Stomach smooth muscle (tissue), 2 donors: ENCODE data around the gene ORC3.
"Not testable (repeated sequence)": the region's sequence is repeated elsewhere in the genome, so short reads cannot be mapped to it uniquely, and the experiment has no call there.

Experiments used
- H3K27ac ChIP-seq: one replicate; pipeline ENCODE4 v1.7.0; 2013; ENCODE audit warnings: mild to moderate bottlenecking, low read length, inconsistent platforms
- H3K27me3 ChIP-seq, 2 donors: one replicate each; pipeline ENCODE4 v1.7.0; 2013; ENCODE audit warnings: low read length in 2 of 2; ENCODE audit not compliant: insufficient read depth in 2 of 2, control insufficient read depth in 1 of 2
- H3K36me3 ChIP-seq, 2 donors: one replicate each; pipeline ENCODE4 v1.7.0; 2013; ENCODE audit warnings: low read length in 2 of 2; ENCODE audit not compliant: control insufficient read depth in 2 of 2, insufficient read depth in 2 of 2
- H3K4me1 ChIP-seq: one replicate; pipeline ENCODE4 v1.7.0; 2013; ENCODE audit warnings: low read length; ENCODE audit not compliant: control insufficient read depth, insufficient read depth
- H3K4me3 ChIP-seq, 2 donors: one replicate each; pipeline ENCODE4 v1.7.0; 2013; ENCODE audit warnings: low read length in 2 of 2
- H3K9ac ChIP-seq, 2 donors: one replicate each; pipeline ENCODE4 v1.7.0; 2013; ENCODE audit warnings: low read length in 2 of 2, mild to moderate bottlenecking in 1 of 2
- H3K9me3 ChIP-seq, 2 donors: one replicate each; pipeline ENCODE4 v1.7.0; 2013; ENCODE audit warnings: low read length in 2 of 2; ENCODE audit not compliant: control insufficient read depth in 2 of 2
- donor health status: healthy.
- donor health status: Pancreatic carcinoma.

ORC3 gene

DNA sequence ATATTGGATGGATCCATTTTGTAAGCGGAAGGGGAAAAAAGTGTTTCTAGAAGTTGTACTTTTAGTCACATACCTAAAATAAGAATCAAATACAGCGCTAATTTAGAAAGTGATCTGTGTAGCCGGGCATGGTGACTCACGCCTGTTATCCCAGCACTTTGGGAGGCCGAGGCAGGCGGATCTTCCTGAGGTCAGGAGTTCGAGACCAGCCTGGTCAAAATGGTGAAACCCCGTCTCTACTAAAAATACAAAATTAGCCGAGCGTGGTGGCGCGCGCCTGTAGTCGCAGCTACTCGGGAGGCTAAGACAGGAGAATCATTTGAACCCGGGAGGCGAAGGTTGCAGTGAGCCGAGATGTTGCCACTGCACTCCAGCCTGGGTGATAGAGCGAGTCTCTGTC is 113.1 kb downstream of the ORC3 start:
- H3K36me3 ChIP-seq, H3K27me3 ChIP-seq, H3K4me1 ChIP-seq, H3K9me3 ChIP-seq, H3K27ac ChIP-seq: not testable (repeated sequence)
- peak overlapping the region; percentile 78 to 88 for H3K4me3 ChIP-seq
- H3K9ac ChIP-seq, result peak overlapping the region in 1 of 2 donors; percentile 93

- Histone ChIP-seq H3K9me3 (no peaks in the 10 kb centered on the region), H3K36me3 (no peaks in the 10 kb centered on the region), H3K27ac (no peak overlapping the region), H3K27me3 (no peaks in the 10 kb centered on the region), H3K4me1 (no peaks in the 10 kb centered on the region), H3K9ac (no peak overlapping the region), H3K4me3 (no peak overlapping the region)
These were observed 115.2 kb downstream of the ORC3 start for GRCh38 chr6:87705070-87705691.

GRCh38 chr6:87706187-87706966 is 116.4 kb downstream of the ORC3 start:
- H3K27me3 ChIP-seq, result no peaks in the 10 kb centered on the region
- no peaks in the 10 kb centered on the region for H3K4me1 ChIP-seq
- no peak overlapping the region for H3K27ac ChIP-seq
- no peaks in the 10 kb centered on the region for H3K9me3 ChIP-seq
- no peak overlapping the region for H3K9ac ChIP-seq
- no peaks in the 10 kb centered on the region for H3K36me3 ChIP-seq
- no peak overlapping the region for H3K4me3 ChIP-seq

- H3K27me3 ChIP-seq, H3K9ac ChIP-seq, H3K4me3 ChIP-seq, H3K36me3 ChIP-seq, H3K27ac ChIP-seq, H3K9me3 ChIP-seq, H3K4me1 ChIP-seq: not testable (repeated sequence)
These were observed 118.9 kb downstream of the ORC3 start for GRCh38 chr6:87708581-87709427.

GRCh38 chr6:87710090-87710489 is 120.2 kb downstream of the ORC3 start:
- Histone ChIP-seq H3K27ac (no peak overlapping the region), H3K9ac (no peak overlapping the region), H3K4me3 (no peak overlapping the region), H3K4me1 (no peaks in the 10 kb centered on the region), H3K36me3 (no peaks in the 10 kb centered on the region), H3K27me3 (no peaks in the 10 kb centered on the region), H3K9me3 (no peaks in the 10 kb centered on the region)

DNA sequence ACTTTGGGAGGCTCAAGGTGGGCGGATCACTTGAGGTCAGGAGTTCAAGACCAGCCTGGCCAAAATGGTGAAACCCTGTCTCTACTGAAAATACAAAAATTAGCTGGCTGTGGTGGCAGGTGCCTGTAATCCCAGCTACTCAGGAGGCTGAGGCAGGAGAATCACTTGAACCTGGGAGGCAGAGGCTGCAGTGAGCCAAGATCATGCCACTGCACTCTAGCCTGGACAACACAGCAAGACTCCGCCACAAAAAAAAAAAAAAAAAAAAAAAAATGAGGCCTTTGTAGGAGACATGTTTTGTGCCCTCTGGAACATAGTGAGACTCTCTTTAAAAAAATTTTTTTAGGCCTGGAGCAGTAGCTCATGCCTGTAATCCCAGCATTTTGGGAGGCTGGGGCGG is 122.8 kb downstream of the ORC3 start:
- H3K4me1 ChIP-seq, H3K4me3 ChIP-seq, H3K36me3 ChIP-seq, H3K27me3 ChIP-seq, H3K9ac ChIP-seq, H3K27ac ChIP-seq, H3K9me3 ChIP-seq: not testable (repeated sequence)

- no peaks in the 10 kb centered on the region for H3K27me3 ChIP-seq
- H3K36me3 ChIP-seq, result no peaks in the 10 kb centered on the region
- no peak overlapping the region for H3K27ac ChIP-seq
- H3K9ac ChIP-seq, result no peak overlapping the region
- no peaks in the 10 kb centered on the region for H3K9me3 ChIP-seq
- H3K4me3 ChIP-seq, result no peak overlapping the region
- no peaks in the 10 kb centered on the region for H3K4me1 ChIP-seq
These were observed 124.3 kb downstream of the ORC3 start for GRCh38 chr6:87714093-87714842.
